GM10847 (cell line): ENCODE data around the gene WIPF2.

ENCODE experiments used
- POLR2A ChIP-seq: IDR thresholded peaks from 2 replicates; pipeline ENCODE4 v1.6.1; 2011; ENCODE audit not compliant: insufficient read length; ENCODE audit errors: extremely low read depth

Gene WIPF2

GRCh38 chr17:40315678-40316570 is 96.8 kb downstream of the WIPF2 start:
- no peak for TF ChIP-seq POLR2A

GRCh38 chr17:40316571-40317344 is 97.7 kb downstream of the WIPF2 start:
- TF ChIP-seq POLR2A: no peak

GRCh38 chr17:40317345-40317873 is 98.3 kb downstream of the WIPF2 start:
- TF ChIP-seq POLR2A: no peak

GRCh38 chr17:40317880-40318829 is 99.1 kb downstream of the WIPF2 start:
- peak; percentile 54 for TF ChIP-seq POLR2A

- TF ChIP-seq POLR2A: no peak
Measured at GRCh38 chr17:40318830-40319391, 99.8 kb downstream of the WIPF2 start.

- no peak for TF ChIP-seq POLR2A
Measured at GRCh38 chr17:40319651-40320540, 100.8 kb downstream of the WIPF2 start.

GRCh38 chr17:40320756-40321523 is 101.8 kb downstream of the WIPF2 start:
- TF ChIP-seq POLR2A: no peak

- TF ChIP-seq POLR2A: no peak
Measured at GRCh38 chr17:40321524-40321929, 102.4 kb downstream of the WIPF2 start.

GRCh38 chr17:40321961-40322357 is 102.9 kb downstream of the WIPF2 start:
- no peak for TF ChIP-seq POLR2A

- peak; percentile 36 for TF ChIP-seq POLR2A
Measured at GRCh38 chr17:40322358-40323315, 103.5 kb downstream of the WIPF2 start.

- TF ChIP-seq POLR2A: peak; percentile 14
Measured at GRCh38 chr17:40323391-40324381, 104.6 kb downstream of the WIPF2 start.
